Esophagus muscularis mucosa (tissue), 4 donors: Measurements from ENCODE around the gene MAS1L. TPM values are rescaled to one million over a fixed set of nuclear protein-coding genes. Genes with fewer than 3 reads are reported as not detected.

ENCODE experiments used
- DNase-seq: peaks from one replicate; pipeline ENCODE4 v3.0.0-alpha.2; 2017; ENCODE audit errors: extremely low spot score
- H3K27ac ChIP-seq, 4 donors: fragments of 200-600 bp; sonication (generic); replicated peaks in 1 of 4; 1 replicate in 3 of 4; 2 replicates in 1 of 4; pipeline ENCODE4 v1.5.1; 2016 to 2019; ENCODE audit warnings: mild to moderate bottlenecking in 1 of 4
- H3K27me3 ChIP-seq, 4 donors: fragments of 200-600 bp; sonication (generic); one replicate each; pipeline versions ENCODE4 v1.5.1 to v1.6.0; 2016 to 2019
- H3K36me3 ChIP-seq, 4 donors: fragments of 200-600 bp; sonication (generic); one replicate each; pipeline ENCODE4 v1.5.1; 2016 to 2019
- H3K4me1 ChIP-seq, 4 donors: fragments of 200-600 bp; sonication (generic); one replicate each; pipeline ENCODE4 v1.5.1; 2016 to 2019
- H3K4me3 ChIP-seq, 4 donors: fragments of 200-600 bp; sonication (generic); 1 replicate in 2 of 4; 2 replicates in 2 of 4; pipeline ENCODE4 v1.5.1; 2016 to 2019; ENCODE audit warnings: mild to moderate bottlenecking in 4 of 4, moderate library complexity in 1 of 4
- H3K9me3 ChIP-seq, 4 donors: fragments of 200-600 bp; sonication (generic); 1 replicate in 3 of 4; 2 replicates in 1 of 4; pipeline ENCODE4 v1.5.1; 2016 to 2019
- EP300 ChIP-seq: sonication (generic); formaldehyde crosslinking; IDR thresholded peaks from one replicate; pipeline ENCODE4 v1.6.1; 2017; ENCODE audit warnings: antibody characterized with exemption
- POLR2A ChIP-seq: fragments of 450-650 bp; IDR thresholded peaks from one replicate; pipeline ENCODE4 v1.6.1; 2017; ENCODE audit warnings: antibody characterized with exemption, moderate library complexity, mild to moderate bottlenecking, low read depth
- POLR2AphosphoS5 ChIP-seq, 2 donors: sonication (generic); formaldehyde crosslinking; IDR thresholded peaks; one replicate each; pipeline ENCODE4 v1.6.1; 2017; ENCODE audit warnings: antibody characterized with exemption in 2 of 2
- WGBS: methylation state at CpG from one replicate; pipeline ENCODE4 v1.1.5; 2018; 5-methylcytosine and 5-hydroxymethylcytosine counted together
- intact Hi-C: fragments of 100-400 bp; cut with DNase I; formaldehyde crosslinking; loops from one replicate; pipeline ENCODE4 v1.15.1; 2023
- total RNA-seq, 4 donors: library from RNA; depleted of rRNA; stranded (reverse); fragments of >200 nt; gene quantifications; one replicate each; pipeline versions ENCODE4 v1.1.0 to v1.2.1, GENCODE V29; 2016
- TF ChIP-seq, protein P1 (sequence below), 3 experiments: fragments of 200-600 bp in 2 of 3; fragments of 450-650 bp in 1 of 3; sonication (generic) in 2 of 3; IDR thresholded peaks; one replicate each; pipeline ENCODE4 v1.5.1; 2017 to 2019; ENCODE audit warnings: antibody characterized with exemption in 3 of 3, mild to moderate bottlenecking in 2 of 3, moderate library complexity in 1 of 3

The MAS1L gene
- total RNA-seq, 4 donors from 2014 or later = 0.33 TPM; not detected in 3

DNA sequence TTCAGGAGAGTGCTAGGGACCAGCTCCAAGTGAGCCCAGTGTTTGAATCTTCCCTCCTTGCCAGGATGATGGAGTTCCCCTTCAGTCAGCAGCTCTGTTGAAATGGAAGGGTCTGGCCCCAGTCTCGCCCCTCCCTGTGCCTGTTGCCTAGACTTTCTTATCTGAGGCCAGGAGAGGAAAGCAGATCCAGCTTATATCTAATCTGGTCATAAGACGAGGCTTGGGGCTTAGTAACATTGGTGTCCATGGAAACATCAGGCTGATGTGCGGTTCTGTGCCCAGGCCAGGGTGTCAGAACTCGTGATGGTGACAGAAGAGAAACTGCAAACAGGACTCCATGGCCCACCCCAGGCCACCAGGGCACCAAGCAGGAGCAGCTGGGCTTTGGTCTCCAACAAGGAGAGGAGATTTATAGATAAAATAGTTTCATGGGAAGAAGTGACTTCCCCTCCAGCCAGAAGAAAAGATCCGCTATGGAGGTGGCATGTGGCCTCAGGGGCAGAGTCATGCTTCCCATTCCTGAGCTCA is 9.8 kb downstream of the MAS1L start:
- no peaks in the 10 kb centered on the region for H3K4me1 ChIP-seq
- H3K4me3 ChIP-seq = no peak overlapping the region
- TF ChIP-seq EP300 = no peak
- TF ChIP-seq, protein P1, sequence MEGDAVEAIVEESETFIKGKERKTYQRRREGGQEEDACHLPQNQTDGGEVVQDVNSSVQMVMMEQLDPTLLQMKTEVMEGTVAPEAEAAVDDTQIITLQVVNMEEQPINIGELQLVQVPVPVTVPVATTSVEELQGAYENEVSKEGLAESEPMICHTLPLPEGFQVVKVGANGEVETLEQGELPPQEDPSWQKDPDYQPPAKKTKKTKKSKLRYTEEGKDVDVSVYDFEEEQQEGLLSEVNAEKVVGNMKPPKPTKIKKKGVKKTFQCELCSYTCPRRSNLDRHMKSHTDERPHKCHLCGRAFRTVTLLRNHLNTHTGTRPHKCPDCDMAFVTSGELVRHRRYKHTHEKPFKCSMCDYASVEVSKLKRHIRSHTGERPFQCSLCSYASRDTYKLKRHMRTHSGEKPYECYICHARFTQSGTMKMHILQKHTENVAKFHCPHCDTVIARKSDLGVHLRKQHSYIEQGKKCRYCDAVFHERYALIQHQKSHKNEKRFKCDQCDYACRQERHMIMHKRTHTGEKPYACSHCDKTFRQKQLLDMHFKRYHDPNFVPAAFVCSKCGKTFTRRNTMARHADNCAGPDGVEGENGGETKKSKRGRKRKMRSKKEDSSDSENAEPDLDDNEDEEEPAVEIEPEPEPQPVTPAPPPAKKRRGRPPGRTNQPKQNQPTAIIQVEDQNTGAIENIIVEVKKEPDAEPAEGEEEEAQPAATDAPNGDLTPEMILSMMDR (IDR thresholded peaks at IDR 0.05) = no peak
- no peak for TF ChIP-seq POLR2AphosphoS5 (IDR thresholded peaks at IDR 0.05)
- no peak for TF ChIP-seq POLR2A
- intact Hi-C loops = no loop called here
- no peak overlapping the region for H3K27ac ChIP-seq
- peak; percentile 91 for DNase-seq
- 64% methylated on average over 5 of the region's 5 CpGs for WGBS
- H3K9me3 ChIP-seq = peaks cover 0 to 4% (median 2%) of the 10 kb centered on the region in 4 donors
- H3K36me3 ChIP-seq = no peaks in the 10 kb centered on the region
- H3K27me3 ChIP-seq = no peaks in the 10 kb centered on the region

- Histone ChIP-seq H3K27me3 (no peaks in the 10 kb centered on the region), H3K4me1 (no peaks in the 10 kb centered on the region), H3K27ac (no peak overlapping the region), H3K36me3 (no peaks in the 10 kb centered on the region), H3K9me3 (no peaks in the 10 kb centered on the region), H3K4me3 (no peak overlapping the region)
- 73% methylated on average over 2 of the region's 2 CpGs for WGBS
- intact Hi-C loops = no loop called here
- no peak for TF ChIP-seq POLR2AphosphoS5 (IDR thresholded peaks at IDR 0.05)
- TF ChIP-seq EP300 = no peak
- TF ChIP-seq, protein P1 (IDR thresholded peaks at IDR 0.05) = no peak
- no peak for TF ChIP-seq POLR2A
- no peak for DNase-seq
These were observed 12.8 kb downstream of the MAS1L start for GRCh38 chr6:29474996-29475395.

GRCh38 chr6:29466241-29466640 is 21.5 kb downstream of the MAS1L start:
- Histone ChIP-seq H3K36me3 (no peaks in the 10 kb centered on the region), H3K4me1 (no peaks in the 10 kb centered on the region), H3K27me3 (peaks cover 0 to 2% (median 0%) of the 10 kb centered on the region in 4 donors), H3K4me3 (no peak overlapping the region), H3K27ac (no peak overlapping the region), H3K9me3 (no peaks in the 10 kb centered on the region)
- intact Hi-C loops = no loop called here
- TF ChIP-seq, protein P1 (IDR thresholded peaks at IDR 0.05) = no peak
- TF ChIP-seq EP300 (no peak), POLR2A (no peak), POLR2AphosphoS5 (IDR thresholded peaks at IDR 0.05) (no peak)
- WGBS = 52% methylated on average over 6 of the region's 6 CpGs
- DNase-seq = no peak

GRCh38 chr6:29465801-29466200 is 22.0 kb downstream of the MAS1L start:
- no peaks in the 10 kb centered on the region for H3K9me3 ChIP-seq
- no peak overlapping the region for H3K27ac ChIP-seq
- TF ChIP-seq, protein P1 (IDR thresholded peaks at IDR 0.05) = no peak
- no peak for TF ChIP-seq POLR2AphosphoS5 (IDR thresholded peaks at IDR 0.05)
- TF ChIP-seq POLR2A = no peak
- TF ChIP-seq EP300 = no peak
- DNase-seq = no peak
- no peak overlapping the region for H3K4me3 ChIP-seq
- peaks cover 0 to 2% (median 0%) of the 10 kb centered on the region in 4 donors for H3K27me3 ChIP-seq
- 86% methylated on average over 2 of the region's 2 CpGs for WGBS
- intact Hi-C loops = no loop called here
- no peaks in the 10 kb centered on the region for H3K36me3 ChIP-seq
- H3K4me1 ChIP-seq = no peaks in the 10 kb centered on the region

DNA sequence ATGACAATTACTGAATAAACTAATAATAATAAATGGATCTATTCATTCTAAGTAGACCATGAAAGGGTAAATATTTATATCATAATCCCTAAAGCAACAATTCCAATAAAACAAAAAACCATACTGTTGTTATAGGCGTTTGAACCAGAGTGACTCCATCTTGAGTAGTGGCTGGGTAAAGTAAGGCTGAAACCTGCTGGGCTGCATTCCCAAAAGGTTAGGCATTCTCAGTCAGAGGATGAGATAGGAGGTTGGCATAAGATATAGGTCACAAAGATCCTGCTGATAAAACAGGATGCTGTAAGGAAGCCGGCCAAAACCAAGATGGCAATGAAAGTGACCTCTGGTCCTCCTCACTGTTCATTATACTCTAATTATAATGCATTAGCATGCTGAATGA is 22.5 kb downstream of the MAS1L start:
- Histone ChIP-seq H3K36me3 (no peaks in the 10 kb centered on the region), H3K4me3 (no peak overlapping the region), H3K27me3 (peaks cover 0 to 2% (median 0%) of the 10 kb centered on the region in 4 donors), H3K27ac (no peak overlapping the region), H3K4me1 (no peaks in the 10 kb centered on the region), H3K9me3 (no peaks in the 10 kb centered on the region)
- TF ChIP-seq POLR2AphosphoS5 (IDR thresholded peaks at IDR 0.05) (no peak), POLR2A (no peak), EP300 (no peak)
- TF ChIP-seq, protein P1 (IDR thresholded peaks at IDR 0.05) = no peak
- intact Hi-C loops = no loop called here
- 80% methylated on average over 2 of the region's 2 CpGs for WGBS
- DNase-seq = no peak
